Lower lobe of right lung (tissue), 2 donors: ENCODE data around the gene CALR. TPM values are rescaled to one million over a fixed set of nuclear protein-coding genes. Genes with fewer than 3 reads are reported as not detected.
"Not testable (repeated sequence)": the region's sequence is repeated elsewhere in the genome, so short reads cannot be mapped to it uniquely, and the experiment has no call there.

ENCODE experiments used
- ATAC-seq, 2 donors: fragments of 200-7000 bp; cut with Tn5 transposase; one replicate each; pipeline ENCODE4 v1.9.1; 2020 to 2022; ENCODE audit warnings: mild to moderate bottlenecking in 2 of 2, moderate library complexity in 2 of 2
- DNase-seq: peaks from one replicate; pipeline ENCODE4 v3.0.0-alpha.2; 2020
- H3K27ac ChIP-seq: fragments of 200-600 bp; one replicate; pipeline ENCODE4 v1.8.0; 2022
- H3K27me3 ChIP-seq: fragments of 200-600 bp; one replicate; pipeline ENCODE4 v1.8.0; 2022; ENCODE audit warnings: low read depth
- H3K36me3 ChIP-seq: fragments of 200-600 bp; one replicate; pipeline ENCODE4 v1.8.0; 2022; ENCODE audit warnings: mild to moderate bottlenecking
- H3K4me1 ChIP-seq: fragments of 200-600 bp; one replicate; pipeline ENCODE4 v1.8.0; 2022
- H3K4me3 ChIP-seq: fragments of 200-600 bp; one replicate; pipeline ENCODE4 v1.8.0; 2022; ENCODE audit warnings: mild to moderate bottlenecking
- H3K9me3 ChIP-seq: fragments of 200-600 bp; one replicate; pipeline ENCODE4 v1.8.0; 2022
- CTCF ChIP-seq: fragments of 200-600 bp; IDR thresholded peaks from one replicate; pipeline ENCODE4 v1.8.0; 2022; ENCODE audit warnings: antibody characterized with exemption, mild to moderate bottlenecking
- intact Hi-C: fragments of 100-400 bp; cut with DNase I; formaldehyde crosslinking; loops from one replicate; pipeline ENCODE4 v1.11.0; 2022
- long read RNA-seq: library from polyadenylated mRNA; unstranded; transcript quantifications from one replicate; pipeline ENCODE4 v2.0.0, GENCODE V29; 2021
- total RNA-seq: library from RNA; stranded (reverse); fragmentation: NEBNext Ultra II Directional; extraction: Animal tissue kit (Norgen Biotek cat#: 25700); gene quantifications from one replicate; pipeline ENCODE4 v1.2.1, GENCODE V29; 2021
- donor health status: DM: no; HTN: yes; CAD: no; lungs with severe emphysema.

The CALR gene
- total RNA-seq, result 872 TPM
- long read RNA-seq, transcript CALR-201 (9 exons, 1,903 nt), result major isoform, 340 of 450 reads
- long read RNA-seq, partial matches to known transcripts, result 98 of 450 reads
- long read RNA-seq, other reads (novel, unspliced or antisense), result 10 of 450 reads

- no peak for TF ChIP-seq CTCF
- H3K27ac ChIP-seq, result peak within 1 kb of the TSS; percentile 97
- peaks cover 47% of the 10 kb centered on the region for H3K4me1 ChIP-seq
These were observed at the start of gene CALR for GRCh38 chr19:12937927-12938778. CALR (plus strand) TSS chr19:12938609; CDS start chr19:12938680, 71 bp downstream.

GRCh38 chr19:12890299-12890786 is 48.1 kb upstream of the CALR start:
- H3K4me1 ChIP-seq, result peaks cover 18% of the 10 kb centered on the region
- H3K9me3 ChIP-seq, DNase-seq, intact Hi-C loops, H3K27me3 ChIP-seq, ATAC-seq: not testable (repeated sequence)
- peak overlapping the region; percentile 85 for H3K27ac ChIP-seq
- peak overlapping the region; percentile 96 for H3K4me3 ChIP-seq
- H3K36me3 ChIP-seq, result peaks cover 21% of the 10 kb centered on the region

More at GRCh38 chr19:12937927-12938778, at the start of gene CALR:
- no peaks in the 10 kb centered on the region for H3K27me3 ChIP-seq
- intact Hi-C loops, result no loop called here
- H3K4me3 ChIP-seq, result peak within 1 kb of the TSS; percentile 100
- peaks cover 39% of the 10 kb centered on the region for H3K36me3 ChIP-seq
- H3K9me3 ChIP-seq, result no peaks in the 10 kb centered on the region
- peak; percentile 96 for ATAC-seq
- DNase-seq, result peak; percentile 100

- H3K27me3 ChIP-seq, result peaks cover 1% of the 10 kb centered on the region
- H3K27ac ChIP-seq, result peak within 1 kb of the TSS; percentile 85
- ATAC-seq (peak; percentile 98), DNase-seq (peak; percentile 99)
- H3K4me3 ChIP-seq, result peak within 1 kb of the TSS; percentile 96
- intact Hi-C loops, result no loop called here
- no peak for TF ChIP-seq CTCF
- H3K4me1 ChIP-seq, result peaks cover 11% of the 10 kb centered on the region
- peaks cover 26% of the 10 kb centered on the region for H3K36me3 ChIP-seq
- H3K9me3 ChIP-seq, result no peaks in the 10 kb centered on the region
These were observed 47.4 kb upstream of the CALR start, which contains the start of gene GCDH for GRCh38 chr19:12890787-12891552. GCDH (plus strand) TSS chr19:12891160; CDS start chr19:12891305, 145 bp downstream.

GRCh38 chr19:12891553-12892021 is 46.8 kb upstream of the CALR start:
- Histone ChIP-seq H3K27ac (peak overlapping the region; percentile 85), H3K36me3 (peaks cover 32% of the 10 kb centered on the region), H3K4me3 (peak overlapping the region; percentile 96), H3K4me1 (peaks cover 10% of the 10 kb centered on the region), H3K27me3 (no peaks in the 10 kb centered on the region), H3K9me3 (no peaks in the 10 kb centered on the region)
- no peak for TF ChIP-seq CTCF
- no peak for ATAC-seq
- intact Hi-C loops, result no loop called here
- no peak for DNase-seq

GRCh38 chr19:12893582-12893981 is 44.8 kb upstream of the CALR start:
- intact Hi-C loops, result no loop called here
- Histone ChIP-seq H3K27me3 (no peaks in the 10 kb centered on the region), H3K36me3 (peaks cover 47% of the 10 kb centered on the region), H3K27ac (no peak overlapping the region), H3K4me3 (no peak overlapping the region), H3K4me1 (peaks cover 10% of the 10 kb centered on the region), H3K9me3 (no peaks in the 10 kb centered on the region)
- TF ChIP-seq CTCF, result no peak
- ATAC-seq (no peak), DNase-seq (no peak)
